ENCODE results near the gene LCN10.

Gene LCN10

DNA sequence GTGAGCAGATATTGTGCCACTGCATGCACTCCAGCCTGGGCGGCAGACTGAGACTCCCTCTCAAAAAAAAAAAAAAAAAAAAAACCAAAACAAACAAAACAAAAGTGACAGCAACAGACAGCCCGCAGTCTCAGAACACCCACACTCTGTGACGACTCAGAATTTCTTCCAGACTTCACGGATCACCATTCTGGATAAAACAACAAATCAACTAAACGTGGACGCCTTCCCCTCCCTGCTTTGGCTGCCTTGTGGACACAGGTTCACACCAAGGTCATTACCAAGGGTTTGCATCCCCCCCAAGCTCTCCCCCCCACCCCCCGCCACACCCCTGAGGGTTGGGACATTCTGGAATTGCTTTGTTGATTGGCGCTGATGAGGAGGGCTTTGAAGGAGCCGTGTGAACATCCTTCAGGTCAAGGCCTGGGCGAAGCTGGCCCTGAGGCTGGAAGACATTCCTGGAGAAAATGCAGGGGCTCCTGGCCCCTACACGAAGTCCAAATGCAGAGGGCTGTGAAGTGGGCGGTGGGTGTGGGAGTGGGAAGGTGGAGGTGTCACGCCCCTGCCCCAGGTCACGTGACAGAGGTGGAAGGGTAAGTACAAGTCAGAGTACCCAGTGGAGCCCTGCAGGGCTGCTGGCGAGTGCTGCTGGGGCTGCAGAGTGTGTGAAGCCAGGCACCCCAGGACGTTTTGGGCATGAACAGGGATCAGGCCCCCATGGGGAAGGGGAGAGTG, 10.1 kb downstream of the LCN10 start:
- no peak overlapping the region for H3K4me2 ChIP-seq (ENCODE audit: insufficient read depth, low read length)
- TF ChIP-seq, protein P1, sequence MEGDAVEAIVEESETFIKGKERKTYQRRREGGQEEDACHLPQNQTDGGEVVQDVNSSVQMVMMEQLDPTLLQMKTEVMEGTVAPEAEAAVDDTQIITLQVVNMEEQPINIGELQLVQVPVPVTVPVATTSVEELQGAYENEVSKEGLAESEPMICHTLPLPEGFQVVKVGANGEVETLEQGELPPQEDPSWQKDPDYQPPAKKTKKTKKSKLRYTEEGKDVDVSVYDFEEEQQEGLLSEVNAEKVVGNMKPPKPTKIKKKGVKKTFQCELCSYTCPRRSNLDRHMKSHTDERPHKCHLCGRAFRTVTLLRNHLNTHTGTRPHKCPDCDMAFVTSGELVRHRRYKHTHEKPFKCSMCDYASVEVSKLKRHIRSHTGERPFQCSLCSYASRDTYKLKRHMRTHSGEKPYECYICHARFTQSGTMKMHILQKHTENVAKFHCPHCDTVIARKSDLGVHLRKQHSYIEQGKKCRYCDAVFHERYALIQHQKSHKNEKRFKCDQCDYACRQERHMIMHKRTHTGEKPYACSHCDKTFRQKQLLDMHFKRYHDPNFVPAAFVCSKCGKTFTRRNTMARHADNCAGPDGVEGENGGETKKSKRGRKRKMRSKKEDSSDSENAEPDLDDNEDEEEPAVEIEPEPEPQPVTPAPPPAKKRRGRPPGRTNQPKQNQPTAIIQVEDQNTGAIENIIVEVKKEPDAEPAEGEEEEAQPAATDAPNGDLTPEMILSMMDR (IDR thresholded peaks at IDR 0.05; ENCODE audit: borderline replicate concordance, extremely low read depth, low read length, poor library complexity, severe bottlenecking), result no peak
- no peak for TF ChIP-seq EZH2 (IDR thresholded peaks at IDR 0.05; ENCODE audit: borderline replicate concordance, low read depth, low read length, severe bottlenecking)
- no peaks in the 10 kb centered on the region for H4K20me1 ChIP-seq (ENCODE audit: insufficient read depth, low read length)
- H3K4me1 ChIP-seq (ENCODE audit: insufficient read depth, low read length), result peaks cover 13% of the 10 kb centered on the region
- no peaks in the 10 kb centered on the region for H3K27me3 ChIP-seq (ENCODE audit: insufficient read depth, low read length, poor library complexity)
- DNase-seq, result no peak
- H3K79me2 ChIP-seq (ENCODE audit: insufficient read depth, low read length), result peaks cover 2% of the 10 kb centered on the region; the same call in 1 of the 2 replicates
- H3K9ac ChIP-seq (ENCODE audit: low read depth, low read length), result no peak overlapping the region
- H3K36me3 ChIP-seq (ENCODE audit: insufficient read depth, low read length), result no peaks in the 10 kb centered on the region
- no peak overlapping the region for H3K27ac ChIP-seq (ENCODE audit: low read length)
- H3K9me3 ChIP-seq (ENCODE audit: insufficient read depth, low read length, severe bottlenecking), result no peaks in the 10 kb centered on the region
- H3K4me3 ChIP-seq (ENCODE audit: low read depth in 1 of 2, low read length in 2 of 2), result no peak overlapping the region
- ATAC-seq (ENCODE audit: insufficient read depth, low read depth), result no peak
- H2AFZ ChIP-seq (ENCODE audit: low read depth, low read length), result no peak overlapping the region

DNA sequence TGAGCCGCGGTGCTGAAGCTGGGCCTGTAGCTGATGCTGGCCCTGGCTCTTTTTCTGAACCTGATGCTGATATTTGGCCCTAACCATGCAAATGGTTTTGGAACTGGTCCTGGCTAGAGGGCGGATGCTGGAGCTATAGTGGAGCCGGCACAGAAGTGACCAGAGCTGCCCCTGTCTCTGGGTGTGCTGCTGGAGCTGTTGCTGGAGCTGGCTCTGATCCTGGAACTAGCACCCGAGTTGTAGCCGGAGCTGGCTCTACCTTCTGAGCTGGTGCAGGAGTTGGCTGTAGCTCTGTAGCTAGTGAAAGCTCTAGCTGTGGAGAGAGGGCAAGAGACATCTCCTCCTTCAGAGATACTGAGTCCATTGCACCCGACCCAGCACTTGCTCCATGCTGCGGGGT, 12.8 kb downstream of the LCN10 start:
- TF ChIP-seq EZH2 (IDR thresholded peaks at IDR 0.05; ENCODE audit: borderline replicate concordance, low read depth, low read length, severe bottlenecking), result no peak
- TF ChIP-seq, protein P1 (IDR thresholded peaks at IDR 0.05; ENCODE audit: borderline replicate concordance, extremely low read depth, low read length, poor library complexity, severe bottlenecking), result no peak
- peaks cover 25% of the 10 kb centered on the region for H4K20me1 ChIP-seq (ENCODE audit: insufficient read depth, low read length)

DNA sequence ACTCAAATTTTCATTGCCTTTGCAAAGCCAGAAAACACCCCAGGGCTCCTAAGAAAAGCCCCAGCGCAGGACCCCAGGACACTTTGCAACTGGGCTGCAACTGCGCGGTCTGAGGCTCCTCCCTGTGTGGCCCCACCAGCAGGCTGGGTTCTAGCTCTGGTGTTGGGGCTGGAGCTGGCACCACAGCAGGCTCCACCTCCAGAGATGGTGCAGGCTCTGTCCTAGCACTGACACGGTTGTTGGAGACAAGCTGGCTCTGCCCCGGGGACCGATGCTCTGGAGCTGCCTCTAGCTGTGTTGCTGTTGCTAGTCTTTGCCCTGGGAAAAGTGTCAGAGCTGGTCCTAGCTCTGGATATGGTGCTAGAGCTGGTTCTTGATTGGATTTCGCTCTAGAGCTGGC, 13.6 kb downstream of the LCN10 start:
- TF ChIP-seq, protein P1 (IDR thresholded peaks at IDR 0.05; ENCODE audit: borderline replicate concordance, extremely low read depth, low read length, poor library complexity, severe bottlenecking), result no peak
- TF ChIP-seq EZH2 (IDR thresholded peaks at IDR 0.05; ENCODE audit: borderline replicate concordance, low read depth, low read length, severe bottlenecking), result no peak
- H3K4me3 ChIP-seq (ENCODE audit: low read depth in 1 of 2, low read length in 2 of 2), result peak overlapping the region in 1 of 2 experiments; percentile 63; a peak in 1 of 4 replicates

More for the DNA sequence above, 12.8 kb downstream of the LCN10 start:
- no peak overlapping the region for H2AFZ ChIP-seq (ENCODE audit: low read depth, low read length)
- H3K27me3 ChIP-seq (ENCODE audit: insufficient read depth, low read length, poor library complexity), result no peaks in the 10 kb centered on the region
- peaks cover 33% of the 10 kb centered on the region for H3K4me1 ChIP-seq (ENCODE audit: insufficient read depth, low read length)
- no peaks in the 10 kb centered on the region for H3K9me3 ChIP-seq (ENCODE audit: insufficient read depth, low read length, severe bottlenecking)
- H3K36me3 ChIP-seq (ENCODE audit: insufficient read depth, low read length), result peaks cover 19% of the 10 kb centered on the region
- no peak overlapping the region for H3K27ac ChIP-seq (ENCODE audit: low read length)
- no peak overlapping the region; the same call in 1 of the 2 replicates for H3K4me2 ChIP-seq (ENCODE audit: insufficient read depth, low read length)
- no peak for ATAC-seq (ENCODE audit: insufficient read depth, low read depth)
- H3K9ac ChIP-seq (ENCODE audit: low read depth, low read length), result no peak overlapping the region
- no peak overlapping the region for H3K4me3 ChIP-seq (ENCODE audit: low read depth in 1 of 2, low read length in 2 of 2)
- peaks cover 25% of the 10 kb centered on the region for H3K79me2 ChIP-seq (ENCODE audit: insufficient read depth, low read length)
- no peak for DNase-seq

More for the DNA sequence above, 13.6 kb downstream of the LCN10 start:
- Histone ChIP-seq H3K9ac (ENCODE audit: low read depth, low read length) (peak overlapping the region; percentile 56; the same call in 1 of the 2 replicates), H3K4me1 (ENCODE audit: insufficient read depth, low read length) (peaks cover 33% of the 10 kb centered on the region), H3K27me3 (ENCODE audit: insufficient read depth, low read length, poor library complexity) (no peaks in the 10 kb centered on the region), H3K9me3 (ENCODE audit: insufficient read depth, low read length, severe bottlenecking) (no peaks in the 10 kb centered on the region), H2AFZ (ENCODE audit: low read depth, low read length) (no peak overlapping the region), H4K20me1 (ENCODE audit: insufficient read depth, low read length) (peaks cover 31% of the 10 kb centered on the region), H3K79me2 (ENCODE audit: insufficient read depth, low read length) (peaks cover 25% of the 10 kb centered on the region), H3K36me3 (ENCODE audit: insufficient read depth, low read length) (peaks cover 27% of the 10 kb centered on the region), H3K4me2 (ENCODE audit: insufficient read depth, low read length) (peak overlapping the region; percentile 68), H3K27ac (ENCODE audit: low read length) (no peak overlapping the region)
- ATAC-seq (ENCODE audit: insufficient read depth, low read depth), result no peak
- DNase-seq, result no peak

Data from DND-41 (cell line).